HepG2 (cell line): Measurements from ENCODE around the gene SARNP. TPM values are rescaled to one million over a fixed set of nuclear protein-coding genes. Genes with fewer than 3 reads are reported as not detected.
A peak's percentile ranks its signal among the peaks of the same experiment; 100 is the strongest.

Experiments used
- ATAC-seq: fragments of 200-7000 bp; cut with Tn5 transposase; 3 replicates; pipeline ENCODE4 v1.9.1; 2020; ENCODE audit warnings: mild to moderate bottlenecking, moderate library complexity
- BruUV-seq: library from RNA; stranded (reverse); fragments of 400-500 nt; replicated peaks from 2 replicates; lab custom pipeline; 2021; lab: Mats Ljungman, UMichigan
- CTCF ChIA-PET: fragments of 300-600 bp; formaldehyde crosslinking; extraction: SDS; loops from one replicate; lab custom pipeline; 2021; ENCODE audit warnings: low total read pairs, inconsistent platforms, low intra/inter-chr PET ratio; lab: Yijun Ruan, JAX
- POLR2A ChIA-PET: fragments of 350-600 bp; sonication (Branson Sonifier 250); formaldehyde crosslinking; loops from one replicate; lab custom pipeline; 2020; ENCODE audit warnings: antibody characterized with exemption, inconsistent platforms; lab: Yijun Ruan, JAX
- DNase-seq: peaks from one replicate; pipeline ENCODE4 v3.0.0-alpha.2; 2015; ENCODE audit warnings: low spot score
- FAIRE-seq: peaks from 3 replicates; lab custom pipeline; 2011; peaks lifted over from hg19 to GRCh38; lab: Jason Lieb, UNC
- H2AFZ ChIP-seq: one replicate; pipeline ENCODE4 v1.6.1; 2011; ENCODE audit warnings: low read length, inconsistent platforms
- H3K27ac ChIP-seq: fragments of 300-600 bp; 3 replicates; pipeline ENCODE4 v1.8.0; 2011; ENCODE audit warnings: mixed run types, mild to moderate bottlenecking, mixed read lengths, low read length, inconsistent platforms; ENCODE audit not compliant: insufficient read depth; ENCODE audit errors: extremely low read length
- H3K27me3 ChIP-seq, 2 experiments: fragments of 200-600 bp in 1 of 2; 2 replicates in 1 of 2; 3 replicates in 1 of 2; pipeline versions ENCODE4 v1.6.0 to v1.8.0; 2011; ENCODE audit warnings: low read length in 2 of 2, mild to moderate bottlenecking in 2 of 2, moderate library complexity in 2 of 2, inconsistent platforms in 1 of 2; ENCODE audit not compliant: insufficient read depth in 2 of 2, control insufficient read depth in 1 of 2
- H3K36me3 ChIP-seq, 2 experiments: fragments of 200-600 bp in 1 of 2; replicated peaks in 1 of 2; 2 replicates in 1 of 2; 3 replicates in 1 of 2; pipeline versions ENCODE4 v1.5.1 to v1.8.0; 2011; ENCODE audit warnings: low read length in 2 of 2, inconsistent platforms in 1 of 2; ENCODE audit not compliant: insufficient read depth in 2 of 2, control insufficient read depth in 1 of 2
- H3K4me1 ChIP-seq: 2 replicates; pipeline ENCODE4 v1.5.1; 2012; ENCODE audit warnings: low read length, inconsistent platforms; ENCODE audit not compliant: insufficient read depth
- H3K4me2 ChIP-seq: 2 replicates; pipeline ENCODE4 v1.6.0; 2011; ENCODE audit warnings: low read depth, low read length, inconsistent platforms
- H3K4me3 ChIP-seq, 3 experiments: fragments of 200-600 bp in 1 of 3; sonication (generic), shearing (Covaris generic) in 1 of 3; replicated peaks in 1 of 3; 2 replicates each; pipeline ENCODE4 v1.5.1; 2011 to 2016; ENCODE audit warnings: low read length in 3 of 3, inconsistent platforms in 2 of 3, low read depth in 2 of 3, mild to moderate bottlenecking in 2 of 3, control low read depth in 1 of 3, mixed read lengths in 1 of 3; ENCODE audit not compliant: insufficient read depth in 1 of 3
- H3K79me2 ChIP-seq: one replicate; pipeline ENCODE4 v1.6.1; 2011; ENCODE audit warnings: low read length, inconsistent platforms; ENCODE audit not compliant: insufficient read depth
- H3K9ac ChIP-seq: 2 replicates; pipeline ENCODE4 v1.6.0; 2011; ENCODE audit warnings: mild to moderate bottlenecking, low read depth, low read length, inconsistent platforms; ENCODE audit not compliant: insufficient read depth
- H3K9me3 ChIP-seq: 2 replicates; pipeline ENCODE4 v1.5.1; 2012; ENCODE audit warnings: mild to moderate bottlenecking, low read length
- H4K20me1 ChIP-seq: 2 replicates; pipeline ENCODE4 v1.6.0; 2011; ENCODE audit warnings: inconsistent platforms, mild to moderate bottlenecking, low read length, moderate library complexity; ENCODE audit not compliant: insufficient read depth
- CREB1 ChIP-seq, 2 experiments: fragments of 450-650 bp in 1 of 2; IDR thresholded peaks; 2 replicates each; pipeline ENCODE4 v1.6.1; 2016 to 2017; ENCODE audit warnings: control low read depth in 1 of 2, mild to moderate bottlenecking in 1 of 2, missing compliant biosample characterization in 1 of 2, missing genetic modification characterization in 1 of 2
- DPF2 ChIP-seq: sonication (generic); formaldehyde crosslinking; IDR thresholded peaks from 2 replicates; pipeline ENCODE4 v1.4.0; 2020; ENCODE audit warnings: mild to moderate bottlenecking, low read depth, missing genetic modification reagents, borderline replicate concordance
- FOSL2 ChIP-seq: sonication (generic); formaldehyde crosslinking; IDR thresholded peaks from 2 replicates; pipeline ENCODE4 v1.4.0; 2020; ENCODE audit warnings: missing genetic modification reagents
- FOXK1 ChIP-seq: sonication (generic); formaldehyde crosslinking; IDR thresholded peaks from 2 replicates; pipeline ENCODE4 v1.4.0; 2020; ENCODE audit warnings: low read depth, missing genetic modification reagents, borderline replicate concordance
- FOXK2 ChIP-seq: fragments of 450-650 bp; IDR thresholded peaks from 2 replicates; pipeline ENCODE4 v1.6.1; 2016
- HOXA5 ChIP-seq: sonication (generic); formaldehyde crosslinking; IDR thresholded peaks from 2 replicates; pipeline ENCODE4 v1.4.0; 2020; ENCODE audit warnings: missing genetic modification reagents
- JARID2 ChIP-seq: sonication (generic); formaldehyde crosslinking; IDR thresholded peaks from 2 replicates; pipeline ENCODE4 v1.8.1; 2023; ENCODE audit warnings: missing genetic modification reagents, inconsistent platforms; ENCODE audit not compliant: insufficient replicate concordance
- SMARCE1 ChIP-seq: fragments of 450-650 bp; IDR thresholded peaks from 2 replicates; pipeline ENCODE4 v1.6.1; 2017; ENCODE audit warnings: borderline replicate concordance
- SOX5 ChIP-seq: IDR thresholded peaks from 2 replicates; pipeline ENCODE4 v1.6.1; 2016; ENCODE audit warnings: borderline replicate concordance
- ZNF44 ChIP-seq: sonication (generic); formaldehyde crosslinking; IDR thresholded peaks from 2 replicates; pipeline ENCODE4 v1.5.1; 2020; ENCODE audit warnings: mild to moderate bottlenecking, missing genetic modification reagents
- WGBS: methylation state at CpG from one replicate; pipeline ENCODE4 v1.1.6; 2017; ENCODE audit warnings: low lambda C conversion rate; 5-methylcytosine and 5-hydroxymethylcytosine counted together
- in situ Hi-C: cut with HindIII; loops from 2 replicates; pipeline ENCODE4 v1.10.0; 2017; ENCODE audit warnings: low pct_unique_long_range_greater_than_20kb; ENCODE audit not compliant: extremely low pct_ligation_motif_present
- intact Hi-C: fragments of 100-400 bp; cut with micrococcal nuclease; formaldehyde crosslinking; loops from one replicate; pipeline ENCODE4 v1.10.0; 2022; ENCODE audit not compliant: unreplicated experiment
- polyA plus RNA-seq, 8 experiments: library from polyadenylated mRNA; depleted of rRNA in 3 of 8; stranded (reverse) in 7 of 8; unstranded in 1 of 8; fragments of >200 nt; fragmentation: Illumina TruSeq in 4 of 8; extraction: Trizol in 4 of 8; gene quantifications; 2 replicates each; pipeline versions ENCODE4 v1.2.1 to v1.2.3, GENCODE V29; 2011 to 2016; ENCODE audit warnings: low read depth in 4 of 8, missing spikeins in 1 of 8, mixed read lengths in 1 of 8; ENCODE audit not compliant: insufficient read depth in 1 of 8
- total RNA-seq, 5 experiments: library from RNA; depleted of rRNA; stranded (reverse); fragments of >200 nt; fragmentation: Illumina TruSeq; extraction: Trizol; gene quantifications; 2 replicates each; pipeline ENCODE4 v1.2.3, GENCODE V29; 2016; ENCODE audit warnings: low read depth in 1 of 5
- TF ChIP-seq, protein P1 (sequence below): sonication (generic); formaldehyde crosslinking; IDR thresholded peaks from 2 replicates; pipeline ENCODE4 v1.8.0; 2022; ENCODE audit warnings: low read depth, missing genetic modification reagents
- TF ChIP-seq, protein P2 (sequence below): sonication (generic); formaldehyde crosslinking; IDR thresholded peaks from 2 replicates; pipeline ENCODE4 v1.4.0; 2020; ENCODE audit warnings: missing genetic modification reagents

The SARNP gene
- total and polyA plus RNA-seq, 2 of the 13 experiments (the other 11 are each of a cell fraction or from before 2014, with no cell fraction given): 59.0 to 95.4 TPM

GRCh38 chr12:55831447-55831815 is 13.9 kb upstream of the SARNP start:
- POLR2A ChIA-PET: interaction anchor here (1.3 to 7.2 kb wide), 6 partner anchors 12 to 117 kb away, joined by 3 to 206 read pairs (median 20); partner anchors contain the start of genes DGKA, MMP19, ORMDL2 and PYM1
- CTCF ChIA-PET: no interaction called here
- Histone ChIP-seq H3K4me3 (peak overlapping the region; percentile 76 to 87 (median 79)), H3K4me1 (peaks cover 33% of the 10 kb centered on the region), H3K79me2 (peaks cover 24% of the 10 kb centered on the region), H3K4me2 (peak overlapping the region; percentile 89), H3K27ac (peak overlapping the region; percentile 93), H3K9ac (peak overlapping the region; percentile 90), H3K9me3 (no peaks in the 10 kb centered on the region), H2AFZ (no peak overlapping the region), H3K36me3 (no peaks in the 10 kb centered on the region)
- intact Hi-C loops: no loop called here
- DNase-seq (no peak), ATAC-seq (no peak)
- TF ChIP-seq FOXK1 (CRISPR knock-in tag) (no peak), ZNF44 (CRISPR knock-in tag) (no peak), JARID2 (CRISPR knock-in tag) (no peak)
- TF ChIP-seq, all 625 proteins: peak for 0
- 71% methylated on average over 1 of the region's 1 CpG for WGBS
- Histone ChIP-seq H4K20me1 (no peaks in the 10 kb centered on the region), H3K27me3 (no peaks in the 10 kb centered on the region; a peak in 1 of 5 replicates)
- in situ Hi-C loops: loop anchor here (5.0 kb wide), 1 partner anchor 96 kb away; the partner anchor contains the start of gene PYM1
- BruUV-seq: no TSS peak
- no peak for FAIRE-seq

GRCh38 chr12:55830601-55831446 is 13.3 kb upstream of the SARNP start:
- Histone ChIP-seq H3K79me2 (peaks cover 26% of the 10 kb centered on the region), H3K4me1 (peaks cover 39% of the 10 kb centered on the region), H3K36me3 (no peaks in the 10 kb centered on the region), H2AFZ (no peak overlapping the region), H4K20me1 (no peaks in the 10 kb centered on the region), H3K27ac (peak overlapping the region; percentile 93), H3K4me3 (peak overlapping the region; percentile 76 to 87 (median 79)), H3K9ac (peak overlapping the region; percentile 90), H3K27me3 (no peaks in the 10 kb centered on the region; a peak in 1 of 5 replicates), H3K4me2 (peak overlapping the region; percentile 89), H3K9me3 (no peaks in the 10 kb centered on the region)
- in situ Hi-C loops: loop anchor here (5.0 kb wide), 1 partner anchor 96 kb away; the partner anchor contains the start of gene PYM1
- ChIA-PET POLR2A (interaction anchor here (0.6 to 7.2 kb wide), 22 partner anchors 9 to 806 kb away, joined by 3 to 206 read pairs (median 10); partner anchors contain the start of genes CD63, DGKA, MMP19 and ORMDL2), CTCF (no interaction called here)
- FAIRE-seq: no peak
- intact Hi-C loops: loop anchor here (1.0 kb wide), 1 partner anchor 210 kb away; the partner anchor contains the start of gene RPS26
- peak; percentile 2; the same call in 2 of the 3 replicates for ATAC-seq
- whole genome bisulfite sequencing: 7% methylated on average over 9 of the region's 23 CpGs
- DNase-seq: peak; percentile 45
- BruUV-seq: no TSS peak
- TF ChIP-seq FOSL2 (CRISPR knock-in tag) (peak; percentile 22; the same call in 1 of the 2 replicates), HOXA5 (CRISPR knock-in tag) (peak; percentile 43; the same call in 1 of the 2 replicates), SMARCE1 (no peak), CREB1 (IDR thresholded peaks at IDR 0.05) (peak; percentile 64; the same call in 1 of the 2 replicates), CREB1 (CRISPR knock-in tag; IDR thresholded peaks at IDR 0.05) (peak; percentile 88), FOXK2 (peak; percentile 92), DPF2 (no peak), SOX5 (CRISPR knock-in tag) (peak; percentile 21; the same call in 1 of the 2 replicates)
- TF ChIP-seq, protein P1, sequence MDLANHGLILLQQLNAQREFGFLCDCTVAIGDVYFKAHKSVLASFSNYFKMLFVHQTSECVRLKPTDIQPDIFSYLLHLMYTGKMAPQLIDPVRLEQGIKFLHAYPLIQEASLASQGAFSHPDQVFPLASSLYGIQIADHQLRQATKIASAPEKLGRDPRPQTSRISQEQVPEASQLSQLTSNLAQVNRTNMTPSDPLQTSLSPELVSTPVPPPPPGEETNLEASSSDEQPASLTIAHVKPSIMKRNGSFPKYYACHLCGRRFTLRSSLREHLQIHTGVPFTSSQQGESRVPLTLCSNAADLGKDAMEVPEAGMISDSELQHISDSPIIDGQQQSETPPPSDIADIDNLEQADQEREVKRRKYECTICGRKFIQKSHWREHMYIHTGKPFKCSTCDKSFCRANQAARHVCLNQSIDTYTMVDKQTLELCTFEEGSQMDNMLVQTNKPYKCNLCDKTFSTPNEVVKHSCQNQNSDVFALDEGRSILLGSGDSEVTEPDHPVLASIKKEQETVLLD (CRISPR knock-in tag): peak; percentile 52; the same call in 1 of the 2 replicates
- TF ChIP-seq, protein P2, sequence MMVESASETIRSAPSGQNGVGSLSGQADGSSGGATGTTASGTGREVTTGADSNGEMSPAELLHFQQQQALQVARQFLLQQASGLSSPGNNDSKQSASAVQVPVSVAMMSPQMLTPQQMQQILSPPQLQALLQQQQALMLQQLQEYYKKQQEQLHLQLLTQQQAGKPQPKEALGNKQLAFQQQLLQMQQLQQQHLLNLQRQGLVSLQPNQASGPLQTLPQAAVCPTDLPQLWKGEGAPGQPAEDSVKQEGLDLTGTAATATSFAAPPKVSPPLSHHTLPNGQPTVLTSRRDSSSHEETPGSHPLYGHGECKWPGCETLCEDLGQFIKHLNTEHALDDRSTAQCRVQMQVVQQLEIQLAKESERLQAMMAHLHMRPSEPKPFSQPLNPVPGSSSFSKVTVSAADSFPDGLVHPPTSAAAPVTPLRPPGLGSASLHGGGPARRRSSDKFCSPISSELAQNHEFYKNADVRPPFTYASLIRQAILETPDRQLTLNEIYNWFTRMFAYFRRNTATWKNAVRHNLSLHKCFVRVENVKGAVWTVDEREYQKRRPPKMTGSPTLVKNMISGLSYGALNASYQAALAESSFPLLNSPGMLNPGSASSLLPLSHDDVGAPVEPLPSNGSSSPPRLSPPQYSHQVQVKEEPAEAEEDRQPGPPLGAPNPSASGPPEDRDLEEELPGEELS (CRISPR knock-in tag): peak; percentile 28; the same call in 1 of the 2 replicates
